WTC11 (cell line): ENCODE results near the gene LCMT2. TPM values are rescaled to one million over a fixed set of nuclear protein-coding genes. Genes with fewer than 3 reads are reported as not detected.
A peak's percentile ranks its signal among the peaks of the same experiment; 100 is the strongest.

ENCODE experiments used
- ATAC-seq: fragments of 200-7000 bp; cut with Tn5 transposase; 2 replicates; pipeline ENCODE4 v1.10.0; 2021; ENCODE audit warnings: mild to moderate bottlenecking, moderate library complexity
- CTCF ChIA-PET: fragments of 300-600 bp; sonication (Branson Sonifier 250); formaldehyde crosslinking; loops from one replicate; lab custom pipeline; 2021; ENCODE audit warnings: antibody characterized with exemption; lab: Charles Lee
- POLR2A ChIA-PET: fragments of 350-600 bp; sonication (Branson Sonifier 250); formaldehyde crosslinking; loops from one replicate; lab custom pipeline; 2021; ENCODE audit warnings: antibody characterized with exemption; lab: Charles Lee
- DNase-seq: peaks from one replicate; pipeline ENCODE4 v3.0.0; 2021; ENCODE audit warnings: low spot score
- H3K27ac Mint-ChIP-seq: 2 replicates; pipeline ENCODE4 v1.8.0; 2021; ENCODE audit warnings: mixed read lengths
- H3K27me3 Mint-ChIP-seq: 2 replicates; pipeline ENCODE4 v1.8.0; 2021; ENCODE audit warnings: low read depth, mild to moderate bottlenecking, moderate library complexity, mixed read lengths
- H3K36me3 Mint-ChIP-seq: 2 replicates; pipeline ENCODE4 v1.8.0; 2021; ENCODE audit warnings: mixed read lengths
- H3K4me1 Mint-ChIP-seq: 2 replicates; pipeline ENCODE4 v1.8.0; 2022; ENCODE audit warnings: mixed read lengths
- H3K4me3 Mint-ChIP-seq: 2 replicates; pipeline ENCODE4 v1.8.0; 2021; ENCODE audit warnings: mild to moderate bottlenecking, moderate library complexity, mixed read lengths
- H3K9me3 Mint-ChIP-seq: 2 replicates; pipeline ENCODE4 v1.8.0; 2021; ENCODE audit warnings: mixed read lengths
- AFF4 ChIP-seq: sonication (generic); formaldehyde crosslinking; IDR thresholded peaks from 2 replicates; pipeline ENCODE4 v1.8.1; 2023; ENCODE audit warnings: mild to moderate bottlenecking, missing genetic modification reagents, borderline replicate concordance
- AR ChIP-seq: fragments of 250-450 bp; sonication (Bioruptor Pico); IDR thresholded peaks from 2 replicates; pipeline ENCODE4 v1.9.0; 2021; ENCODE audit warnings: mild to moderate bottlenecking
- ATF6 ChIP-seq: sonication (generic); formaldehyde crosslinking; IDR thresholded peaks from 2 replicates; pipeline ENCODE4 v1.8.1; 2023; ENCODE audit warnings: mild to moderate bottlenecking, missing genetic modification reagents
- E2F5 ChIP-seq: sonication (generic); formaldehyde crosslinking; IDR thresholded peaks from 2 replicates; pipeline ENCODE4 v1.8.1; 2022; ENCODE audit warnings: mild to moderate bottlenecking, moderate library complexity, missing genetic modification reagents
- FOXK1 ChIP-seq: sonication (generic); formaldehyde crosslinking; IDR thresholded peaks from 2 replicates; pipeline ENCODE4 v1.8.0; 2022; ENCODE audit warnings: mild to moderate bottlenecking, moderate library complexity, missing genetic modification reagents
- IRF2 ChIP-seq: sonication (generic); formaldehyde crosslinking; IDR thresholded peaks from 2 replicates; pipeline ENCODE4 v1.8.0; 2022; ENCODE audit warnings: low read depth, missing genetic modification reagents, borderline replicate concordance
- MYBL2 ChIP-seq: sonication (generic); formaldehyde crosslinking; IDR thresholded peaks from 2 replicates; pipeline ENCODE4 v1.8.1; 2023; ENCODE audit warnings: mild to moderate bottlenecking, moderate library complexity, missing genetic modification reagents
- OVOL2 ChIP-seq: fragments of 250-450 bp; sonication (Bioruptor Pico); IDR thresholded peaks from 2 replicates; pipeline ENCODE4 v1.9.0; 2021; ENCODE audit warnings: mild to moderate bottlenecking, borderline replicate concordance
- ZNF121 ChIP-seq: sonication (generic); formaldehyde crosslinking; IDR thresholded peaks from 2 replicates; pipeline ENCODE4 v1.8.0; 2023; ENCODE audit warnings: missing genetic modification reagents
- ZNF138 ChIP-seq: sonication (generic); formaldehyde crosslinking; conservative IDR thresholded peaks from 2 replicates; pipeline ENCODE4 v1.8.1; 2022; ENCODE audit warnings: mild to moderate bottlenecking, moderate library complexity, missing genetic modification reagents
- ZNF263 ChIP-seq: sonication (generic); formaldehyde crosslinking; IDR thresholded peaks from 2 replicates; pipeline ENCODE4 v1.8.1; 2022; ENCODE audit warnings: low read depth, mild to moderate bottlenecking, moderate library complexity, missing genetic modification reagents
- ZNF317 ChIP-seq: sonication (generic); formaldehyde crosslinking; IDR thresholded peaks from 2 replicates; pipeline ENCODE4 v1.8.1; 2023; ENCODE audit warnings: low read depth, mild to moderate bottlenecking, moderate library complexity, missing genetic modification reagents, borderline replicate concordance
- total RNA-seq: library from RNA; stranded (reverse); gene quantifications from 3 replicates; pipeline ENCODE4 v1.2.3, GENCODE V29; 2021

The LCMT2 gene
- total RNA-seq, 1 experiment from 2014 or later: 7.6 TPM

- Mint-ChIP-seq H3K36me3 (no peaks in the 10 kb centered on the region), H3K4me1 (0 out of 2 replicates have a peak, but pooled peaks cover 6% of the 10 kb centered on the region), H3K9me3 (no peaks in the 10 kb centered on the region), H3K4me3 (no peak overlapping the region), H3K27ac (no peak overlapping the region), H3K27me3 (peaks cover 23% of the 10 kb centered on the region)
- CTCF ChIA-PET: no interaction called here
- POLR2A ChIA-PET: no interaction called here
- ATAC-seq (no peak), DNase-seq (no peak)
- TF ChIP-seq ZNF121: 0 out of 2 replicates have a peak, but pooled peaks have one; percentile 15
- TF ChIP-seq E2F5: no peak
- TF ChIP-seq ZNF263 (CRISPR knock-in tag): no peak
- TF ChIP-seq FOXK1 (CRISPR knock-in tag): no peak
- no peak for TF ChIP-seq IRF2 (CRISPR knock-in tag)
- TF ChIP-seq ATF6 (CRISPR knock-in tag): no peak
Measured at GRCh38 chr15:43316971-43317346, 13.4 kb downstream of the LCMT2 start.

GRCh38 chr15:43316016-43316970, 14.1 kb downstream of the LCMT2 start:
- Mint-ChIP-seq H3K27me3 (peaks cover 17% of the 10 kb centered on the region), H3K27ac (no peak overlapping the region)
- POLR2A ChIA-PET: no interaction called here

More at GRCh38 chr15:43316016-43316970, 14.1 kb downstream of the LCMT2 start:
- DNase-seq (no peak), ATAC-seq (no peak)
- TF ChIP-seq ZNF138 (CRISPR knock-in tag): no peak
- TF ChIP-seq OVOL2 (CRISPR knock-in tag): no peak
- no peak for TF ChIP-seq ZNF317 (CRISPR knock-in tag)
- no peak for TF ChIP-seq MYBL2
- TF ChIP-seq AFF4: no peak
- no peak for TF ChIP-seq AR (CRISPR knock-in tag)
- CTCF ChIA-PET: no interaction called here
- H3K4me1 Mint-ChIP-seq: 0 out of 2 replicates have a peak, but pooled peaks cover 6% of the 10 kb centered on the region
- no peak overlapping the region for H3K4me3 Mint-ChIP-seq
- no peaks in the 10 kb centered on the region for H3K36me3 Mint-ChIP-seq
- no peaks in the 10 kb centered on the region for H3K9me3 Mint-ChIP-seq
